ENCODE data around the gene XIRP2. TPM values are rescaled to one million over a fixed set of nuclear protein-coding genes. Genes with fewer than 3 reads are reported as not detected.

XIRP2 gene
- total and polyA plus RNA-seq, 4 donors, result under 0.01 to 0.14 (median 0.01) TPM; not detected in 1

- Histone ChIP-seq H3K9me3 (ENCODE audit: control insufficient read depth in 4 of 4, low read length in 3 of 4) (no peaks in the 10 kb centered on the region), H3K27me3 (ENCODE audit: control insufficient read depth in 4 of 4, insufficient read depth in 4 of 4, low read length in 3 of 4) (no peaks in the 10 kb centered on the region), H3K9ac (ENCODE audit: low read depth in 1 of 2, low read length in 2 of 2) (no peak overlapping the region), H3K4me3 (ENCODE audit: low read depth in 1 of 3, low read length in 3 of 3) (no peak overlapping the region), H3K27ac (ENCODE audit: low read depth in 1 of 2, low read length in 2 of 2) (no peak overlapping the region), H3K36me3 (ENCODE audit: control insufficient read depth in 4 of 4, insufficient read depth in 3 of 4, low read depth in 1 of 4, low read length in 3 of 4) (no peaks in the 10 kb centered on the region), H3K4me1 (ENCODE audit: control insufficient read depth in 4 of 4, insufficient read depth in 4 of 4, low read length in 3 of 4) (no peaks in the 10 kb centered on the region)
- TF ChIP-seq NR2F2 (IDR thresholded peaks at IDR 0.05) (no peak), JUND (IDR thresholded peaks at IDR 0.05) (no peak), ZBTB33 (IDR thresholded peaks at IDR 0.05) (no peak), HNF4G (IDR thresholded peaks at IDR 0.05) (no peak), RAD21 (IDR thresholded peaks at IDR 0.05) (no peak), GABPA (IDR thresholded peaks at IDR 0.05 in 1 of 2, conservative IDR thresholded peaks at IDR 0.05 in 1 of 2) (no peak), RXRA (IDR thresholded peaks at IDR 0.05) (no peak), HNF4A (conservative IDR thresholded peaks at IDR 0.05) (no peak), CTCF (IDR thresholded peaks at IDR 0.05; ENCODE audit: low read depth, low read length, missing input control) (no peak), TAF1 (conservative IDR thresholded peaks at IDR 0.05) (no peak), ATF3 (IDR thresholded peaks at IDR 0.05) (no peak), FOXA2 (IDR thresholded peaks at IDR 0.05) (no peak), EGR1 (IDR thresholded peaks at IDR 0.05; ENCODE audit: low read depth in 2 of 2) (no peak), SP1 (IDR thresholded peaks at IDR 0.05) (no peak), FOXA1 (IDR thresholded peaks at IDR 0.05) (no peak), YY1 (IDR thresholded peaks at IDR 0.05) (no peak)
- TF ChIP-seq, protein P1, sequence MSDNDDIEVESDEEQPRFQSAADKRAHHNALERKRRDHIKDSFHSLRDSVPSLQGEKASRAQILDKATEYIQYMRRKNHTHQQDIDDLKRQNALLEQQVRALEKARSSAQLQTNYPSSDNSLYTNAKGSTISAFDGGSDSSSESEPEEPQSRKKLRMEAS (IDR thresholded peaks at IDR 0.05), result no peak
- TF ChIP-seq, protein P2, sequence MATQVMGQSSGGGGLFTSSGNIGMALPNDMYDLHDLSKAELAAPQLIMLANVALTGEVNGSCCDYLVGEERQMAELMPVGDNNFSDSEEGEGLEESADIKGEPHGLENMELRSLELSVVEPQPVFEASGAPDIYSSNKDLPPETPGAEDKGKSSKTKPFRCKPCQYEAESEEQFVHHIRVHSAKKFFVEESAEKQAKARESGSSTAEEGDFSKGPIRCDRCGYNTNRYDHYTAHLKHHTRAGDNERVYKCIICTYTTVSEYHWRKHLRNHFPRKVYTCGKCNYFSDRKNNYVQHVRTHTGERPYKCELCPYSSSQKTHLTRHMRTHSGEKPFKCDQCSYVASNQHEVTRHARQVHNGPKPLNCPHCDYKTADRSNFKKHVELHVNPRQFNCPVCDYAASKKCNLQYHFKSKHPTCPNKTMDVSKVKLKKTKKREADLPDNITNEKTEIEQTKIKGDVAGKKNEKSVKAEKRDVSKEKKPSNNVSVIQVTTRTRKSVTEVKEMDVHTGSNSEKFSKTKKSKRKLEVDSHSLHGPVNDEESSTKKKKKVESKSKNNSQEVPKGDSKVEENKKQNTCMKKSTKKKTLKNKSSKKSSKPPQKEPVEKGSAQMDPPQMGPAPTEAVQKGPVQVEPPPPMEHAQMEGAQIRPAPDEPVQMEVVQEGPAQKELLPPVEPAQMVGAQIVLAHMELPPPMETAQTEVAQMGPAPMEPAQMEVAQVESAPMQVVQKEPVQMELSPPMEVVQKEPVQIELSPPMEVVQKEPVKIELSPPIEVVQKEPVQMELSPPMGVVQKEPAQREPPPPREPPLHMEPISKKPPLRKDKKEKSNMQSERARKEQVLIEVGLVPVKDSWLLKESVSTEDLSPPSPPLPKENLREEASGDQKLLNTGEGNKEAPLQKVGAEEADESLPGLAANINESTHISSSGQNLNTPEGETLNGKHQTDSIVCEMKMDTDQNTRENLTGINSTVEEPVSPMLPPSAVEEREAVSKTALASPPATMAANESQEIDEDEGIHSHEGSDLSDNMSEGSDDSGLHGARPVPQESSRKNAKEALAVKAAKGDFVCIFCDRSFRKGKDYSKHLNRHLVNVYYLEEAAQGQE (IDR thresholded peaks at IDR 0.05), result no peak
- 85% methylated on average over 1 of the region's 1 CpG for WGBS
- DNase-seq (ENCODE audit: low spot score), result no peak
Measured at GRCh38 chr2:167151894-167152293, 263.6 kb downstream of the XIRP2 start.

All from liver (tissue), 9 donors.